Neural crest cell (in vitro differentiated cells): ENCODE measurements around the gene JCAD. TPM values are rescaled to one million over a fixed set of nuclear protein-coding genes. Genes with fewer than 3 reads are reported as not detected.

Experiments
- DNase-seq: peaks from one replicate; pipeline ENCODE4 v3.0.0; 2021; ENCODE audit warnings: low read depth, mixed read lengths, low spot score
- H3K27ac Mint-ChIP-seq: one replicate; pipeline ENCODE4 v1.8.0; 2021; ENCODE audit warnings: mild to moderate bottlenecking, mixed read lengths; ENCODE audit not compliant: unreplicated experiment
- H3K27me3 Mint-ChIP-seq: 2 replicates; pipeline ENCODE4 v1.8.0; 2021; ENCODE audit warnings: low read depth, mild to moderate bottlenecking, mixed read lengths
- H3K36me3 Mint-ChIP-seq: 2 replicates; pipeline ENCODE4 v1.8.0; 2021; ENCODE audit warnings: low read depth, mild to moderate bottlenecking, mixed read lengths
- H3K4me1 Mint-ChIP-seq: 2 replicates; pipeline ENCODE4 v1.8.0; 2021; ENCODE audit warnings: mixed read lengths
- H3K4me3 Mint-ChIP-seq: one replicate; pipeline ENCODE4 v1.8.0; 2021; ENCODE audit warnings: mild to moderate bottlenecking, mixed read lengths
- H3K9me3 Mint-ChIP-seq: 2 replicates; pipeline ENCODE4 v1.8.0; 2021; ENCODE audit warnings: mixed read lengths
- total RNA-seq: library from RNA; stranded (reverse); gene quantifications from 2 replicates; pipeline ENCODE4 v1.2.1, GENCODE V29; 2021
- TF ChIP-seq, protein P1 (sequence below): fragments of 200-600 bp; sonication (generic); conservative IDR thresholded peaks from 2 replicates; pipeline ENCODE4 v1.5.0; 2021; ENCODE audit warnings: antibody characterized with exemption, mild to moderate bottlenecking

JCAD gene
- total RNA-seq, 1 donor from 2014 or later = 0.61 TPM

DNA sequence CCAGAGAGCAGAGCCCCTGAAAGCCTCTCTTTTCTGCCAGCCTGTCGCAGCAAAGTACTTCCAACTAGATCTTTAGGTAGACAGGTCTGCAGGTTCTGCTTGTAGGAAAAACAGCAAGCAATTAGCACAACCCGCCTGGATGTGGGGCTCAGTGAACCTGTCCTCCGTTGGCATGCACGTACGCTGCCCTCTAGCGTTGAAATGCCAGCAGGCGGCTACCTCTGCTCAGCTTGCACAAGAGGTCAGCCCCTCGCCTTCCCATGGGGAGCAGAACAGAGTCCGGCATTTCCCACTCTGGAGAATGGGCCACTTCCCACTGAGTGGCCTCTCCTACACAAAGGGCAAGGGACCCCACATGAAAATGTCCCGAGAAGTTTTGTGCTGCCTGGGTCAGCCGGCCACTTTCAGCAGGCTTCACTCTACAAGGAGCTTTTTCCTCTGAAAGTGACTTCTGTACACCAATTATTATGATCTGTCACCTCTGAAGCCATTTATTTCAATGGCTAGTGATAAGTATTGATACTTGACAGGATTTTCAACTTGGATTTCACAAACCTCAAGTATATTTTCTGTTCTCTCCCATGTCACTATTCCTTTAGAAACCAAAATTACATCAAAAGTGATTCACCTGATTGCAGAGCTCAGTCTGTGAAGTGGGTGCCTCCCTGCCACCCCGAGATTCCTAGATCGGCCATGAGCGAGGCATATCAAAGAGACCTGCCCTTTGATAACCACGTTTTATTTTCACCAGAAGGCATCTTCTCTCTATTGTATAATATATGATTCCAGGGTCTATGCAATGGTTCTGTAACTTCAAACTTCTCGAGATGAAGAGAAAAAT, 56.7 kb downstream of the JCAD start:
- no peak overlapping the region for H3K4me3 Mint-ChIP-seq
- no peaks in the 10 kb centered on the region for H3K27me3 Mint-ChIP-seq
- H3K9me3 Mint-ChIP-seq = no peaks in the 10 kb centered on the region
- H3K36me3 Mint-ChIP-seq = no peaks in the 10 kb centered on the region
- H3K4me1 Mint-ChIP-seq = peaks cover 14% of the 10 kb centered on the region
- TF ChIP-seq, protein P1, sequence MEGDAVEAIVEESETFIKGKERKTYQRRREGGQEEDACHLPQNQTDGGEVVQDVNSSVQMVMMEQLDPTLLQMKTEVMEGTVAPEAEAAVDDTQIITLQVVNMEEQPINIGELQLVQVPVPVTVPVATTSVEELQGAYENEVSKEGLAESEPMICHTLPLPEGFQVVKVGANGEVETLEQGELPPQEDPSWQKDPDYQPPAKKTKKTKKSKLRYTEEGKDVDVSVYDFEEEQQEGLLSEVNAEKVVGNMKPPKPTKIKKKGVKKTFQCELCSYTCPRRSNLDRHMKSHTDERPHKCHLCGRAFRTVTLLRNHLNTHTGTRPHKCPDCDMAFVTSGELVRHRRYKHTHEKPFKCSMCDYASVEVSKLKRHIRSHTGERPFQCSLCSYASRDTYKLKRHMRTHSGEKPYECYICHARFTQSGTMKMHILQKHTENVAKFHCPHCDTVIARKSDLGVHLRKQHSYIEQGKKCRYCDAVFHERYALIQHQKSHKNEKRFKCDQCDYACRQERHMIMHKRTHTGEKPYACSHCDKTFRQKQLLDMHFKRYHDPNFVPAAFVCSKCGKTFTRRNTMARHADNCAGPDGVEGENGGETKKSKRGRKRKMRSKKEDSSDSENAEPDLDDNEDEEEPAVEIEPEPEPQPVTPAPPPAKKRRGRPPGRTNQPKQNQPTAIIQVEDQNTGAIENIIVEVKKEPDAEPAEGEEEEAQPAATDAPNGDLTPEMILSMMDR = peak; percentile 82
- peak; percentile 78 for DNase-seq
- no peak overlapping the region for H3K27ac Mint-ChIP-seq

DNA sequence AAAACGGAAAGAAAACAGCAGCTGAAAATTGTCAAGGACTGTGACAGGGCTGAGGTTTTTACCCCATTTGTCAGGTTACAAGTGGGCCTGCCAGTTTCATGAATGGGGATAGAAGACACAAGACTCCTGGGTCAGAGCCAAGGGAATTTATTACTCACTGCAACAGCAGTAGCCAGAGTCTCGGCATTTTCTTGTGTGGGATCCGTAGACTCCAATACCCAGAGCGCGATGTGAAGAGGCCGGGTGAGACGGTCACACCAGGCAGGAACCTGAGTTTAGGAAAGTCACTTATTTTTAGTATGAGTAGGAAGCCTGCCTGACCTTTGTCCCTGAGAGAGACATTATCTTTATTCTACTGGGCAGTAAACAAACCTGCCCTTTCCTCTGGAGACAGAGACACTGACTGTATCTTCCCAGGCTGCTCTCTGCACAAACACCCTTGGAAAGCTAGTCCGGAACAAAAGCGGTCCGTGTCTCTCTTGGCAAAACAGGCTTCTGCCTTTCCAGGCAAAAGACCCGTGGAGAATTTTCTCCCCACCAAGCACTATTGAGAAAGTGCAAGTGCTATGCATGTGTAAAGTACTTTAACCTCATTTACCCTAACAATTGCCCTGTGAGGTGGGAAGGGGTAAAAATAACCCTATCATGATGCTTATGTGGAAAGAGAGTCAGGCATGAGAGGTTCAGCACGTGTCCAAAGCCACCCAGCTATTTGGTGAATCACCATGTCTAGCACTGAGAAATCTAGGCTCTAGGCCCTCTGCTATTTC, 58.4 kb downstream of the JCAD start:
- H3K9me3 Mint-ChIP-seq = no peaks in the 10 kb centered on the region
- H3K36me3 Mint-ChIP-seq = no peaks in the 10 kb centered on the region
- no peak overlapping the region for H3K4me3 Mint-ChIP-seq
- H3K27me3 Mint-ChIP-seq = no peaks in the 10 kb centered on the region
- TF ChIP-seq, protein P1 = no peak
- DNase-seq = no peak
- peaks cover 13% of the 10 kb centered on the region for H3K4me1 Mint-ChIP-seq
- H3K27ac Mint-ChIP-seq = no peak overlapping the region

DNA sequence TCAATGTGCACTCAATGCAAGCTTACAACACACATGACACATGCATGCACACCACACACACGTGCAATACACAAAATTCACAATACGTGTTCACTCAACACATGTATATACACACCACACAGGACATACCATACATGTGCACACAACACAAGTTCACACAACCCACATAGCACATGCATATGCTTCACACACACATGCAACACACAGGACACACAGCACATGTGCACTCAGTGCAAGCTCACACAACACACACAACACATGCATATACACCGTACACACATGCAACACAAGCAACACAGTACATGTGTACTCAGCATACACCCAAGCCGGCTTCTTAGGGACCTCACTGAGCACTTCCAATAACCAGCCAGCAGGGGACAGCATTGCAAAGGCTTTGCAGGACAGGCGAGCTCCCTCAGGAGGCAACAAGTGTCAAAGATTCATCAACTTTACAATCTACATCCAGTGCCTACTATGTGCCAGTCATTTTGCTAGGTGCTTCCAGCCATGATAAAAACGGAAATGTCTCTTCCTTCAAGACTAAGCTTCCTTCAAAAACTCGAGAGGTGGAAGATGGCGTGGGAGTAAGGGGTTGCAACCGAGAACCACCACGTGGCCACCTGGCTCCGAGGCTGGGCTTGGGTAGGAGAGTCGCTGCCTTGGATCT, 61.1 kb downstream of the JCAD start:
- Mint-ChIP-seq H3K36me3 (no peaks in the 10 kb centered on the region), H3K27me3 (no peaks in the 10 kb centered on the region), H3K27ac (no peak overlapping the region), H3K4me1 (peaks cover 13% of the 10 kb centered on the region), H3K9me3 (no peaks in the 10 kb centered on the region), H3K4me3 (no peak overlapping the region)
- peak; percentile 83 for DNase-seq
- TF ChIP-seq, protein P1 = peak; percentile 91

DNA sequence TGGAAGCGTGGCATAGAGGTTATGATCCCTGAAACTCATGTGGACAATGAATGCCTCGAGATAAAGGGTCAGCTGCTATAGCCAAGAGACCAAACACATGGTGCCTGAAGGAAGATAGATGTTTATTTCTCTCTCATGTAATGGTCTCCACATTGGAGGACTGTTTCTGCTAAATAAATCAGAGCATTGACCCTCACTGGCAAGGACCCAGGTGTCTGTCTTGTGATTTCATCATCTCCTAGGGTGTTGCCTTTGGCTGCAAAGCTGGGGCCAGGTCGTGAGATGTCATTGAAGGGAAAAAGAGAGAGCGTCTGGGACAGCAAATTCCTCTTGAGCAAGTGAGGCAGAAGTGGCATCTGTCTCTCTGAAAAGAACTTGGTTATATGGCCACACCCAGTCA, 64.6 kb downstream of the JCAD start:
- no peak overlapping the region for H3K4me3 Mint-ChIP-seq
- H3K27ac Mint-ChIP-seq = no peak overlapping the region
- H3K9me3 Mint-ChIP-seq = no peaks in the 10 kb centered on the region
- H3K4me1 Mint-ChIP-seq = peaks cover 6% of the 10 kb centered on the region
- TF ChIP-seq, protein P1 = no peak
- no peaks in the 10 kb centered on the region for H3K27me3 Mint-ChIP-seq
- no peak for DNase-seq
- H3K36me3 Mint-ChIP-seq = no peaks in the 10 kb centered on the region

DNA sequence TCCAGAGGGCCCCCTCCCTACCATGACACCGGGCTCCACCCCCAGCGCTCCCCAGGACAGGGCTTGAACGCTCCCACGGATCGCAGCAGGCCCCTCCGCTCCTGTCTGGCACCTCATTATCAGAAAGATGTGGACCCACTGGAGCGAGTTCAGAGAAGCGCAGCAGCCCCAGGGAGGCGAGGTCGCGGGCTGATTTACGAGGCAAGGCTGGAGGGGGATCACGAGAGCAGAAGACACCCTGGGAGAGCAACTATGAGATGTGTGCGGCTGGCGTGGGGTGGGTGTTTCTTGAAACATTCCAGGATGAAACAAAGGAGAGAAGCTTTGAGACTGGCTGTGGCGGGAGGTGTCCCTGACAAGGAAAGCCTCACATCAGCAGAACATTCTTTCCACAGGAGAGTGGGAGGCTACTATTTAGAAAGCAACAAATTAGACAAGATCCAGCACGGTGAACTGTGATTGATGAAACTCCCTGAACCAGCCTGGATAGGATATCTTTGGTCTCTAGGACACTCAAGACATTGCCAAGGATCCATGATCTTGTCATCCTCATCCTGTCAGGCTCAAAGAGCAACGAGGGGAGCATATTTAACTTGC, 66.0 kb downstream of the JCAD start:
- no peak overlapping the region for H3K27ac Mint-ChIP-seq
- H3K4me1 Mint-ChIP-seq = peaks cover 4% of the 10 kb centered on the region
- no peak for DNase-seq
- H3K9me3 Mint-ChIP-seq = no peaks in the 10 kb centered on the region
- no peak overlapping the region for H3K4me3 Mint-ChIP-seq
- no peaks in the 10 kb centered on the region for H3K27me3 Mint-ChIP-seq
- TF ChIP-seq, protein P1 = no peak
- H3K36me3 Mint-ChIP-seq = no peaks in the 10 kb centered on the region
